Thyroid gland (tissue), 4 donors: Measurements from ENCODE around the gene COX8A.

Source experiments
- CTCF ChIP-seq, 6 experiments: fragments of 200-600 bp in 3 of 6; fragments of 450-650 bp in 3 of 6; sonication (generic) in 3 of 6; IDR thresholded peaks; one replicate each; pipeline ENCODE4 v1.5.1; 2016 to 2019; ENCODE audit warnings: antibody characterized with exemption in 6 of 6, mild to moderate bottlenecking in 2 of 6, inconsistent platforms in 1 of 6, moderate library complexity in 1 of 6
- POLR2A ChIP-seq, 2 donors: fragments of 450-650 bp; IDR thresholded peaks; one replicate each; pipeline ENCODE4 v1.6.1; 2017; ENCODE audit warnings: antibody characterized with exemption in 2 of 2, mild to moderate bottlenecking in 2 of 2, moderate library complexity in 1 of 2

GRCh38 chr11:63952570-63952969 lies 21.9 kb upstream of the COX8A start:
- TF ChIP-seq CTCF (IDR thresholded peaks at IDR 0.05) (no peak), POLR2A (IDR thresholded peaks at IDR 0.05) (no peak)
